CD4-positive, alpha-beta T cell treated with Interleukin-12 subunit alpha and Interleukin-12 subunit beta, for 1 hour (primary cell): Measurements from ENCODE around the gene TOGARAM2.

Source experiments
- DNase-seq: peaks from one replicate; pipeline ENCODE4 v3.0.0-alpha.2; 2020

The TOGARAM2 gene

DNA sequence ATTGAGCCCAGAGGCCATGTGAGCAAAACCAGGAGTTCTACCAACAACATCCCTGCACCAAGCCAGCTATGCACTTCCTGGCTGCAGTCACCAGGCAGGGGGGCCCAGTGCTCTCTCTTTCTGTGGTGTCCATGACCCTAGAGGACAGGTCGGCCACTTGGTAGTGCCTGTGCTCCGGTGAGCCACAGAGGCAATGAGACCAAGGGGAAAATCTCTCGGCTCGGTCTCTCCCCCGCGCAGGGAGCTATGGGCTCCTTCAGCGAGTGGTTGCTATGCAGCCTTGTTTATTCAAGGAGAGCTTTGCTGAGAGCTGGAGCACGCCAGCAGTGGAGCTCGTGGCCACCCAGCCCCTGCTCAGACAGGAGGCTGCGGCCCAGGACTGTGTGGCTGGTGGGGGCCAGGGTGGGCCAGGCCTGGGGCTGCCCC is at the start of gene TOGARAM2:
TSS of gene TOGARAM2 (plus strand) at position 283 of the 426 bp plus-strand sequence. CDS start 13,537 bp downstream, outside the sequence.
- DNase-seq: no peak

DNA sequence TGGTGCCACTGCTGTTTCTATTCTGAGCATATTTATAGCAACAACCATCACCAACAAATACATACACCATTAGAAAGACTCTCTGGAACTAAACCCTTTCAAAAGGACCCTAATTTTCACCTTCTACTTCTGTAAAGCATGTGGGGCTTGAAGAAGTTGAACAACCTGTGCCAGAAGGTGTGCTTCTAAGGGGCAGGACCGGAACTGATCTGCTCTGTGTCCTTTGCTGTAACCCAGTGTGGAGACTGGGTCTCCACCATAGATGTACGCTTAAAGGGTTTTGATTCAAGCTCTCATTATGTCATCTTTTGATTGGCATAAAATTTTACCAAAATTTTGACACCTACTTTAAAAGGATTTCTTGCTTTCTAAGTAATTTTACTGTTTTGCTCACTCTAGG is 46.3 kb upstream of the TOGARAM2 start:
- DNase-seq: no peak

DNA sequence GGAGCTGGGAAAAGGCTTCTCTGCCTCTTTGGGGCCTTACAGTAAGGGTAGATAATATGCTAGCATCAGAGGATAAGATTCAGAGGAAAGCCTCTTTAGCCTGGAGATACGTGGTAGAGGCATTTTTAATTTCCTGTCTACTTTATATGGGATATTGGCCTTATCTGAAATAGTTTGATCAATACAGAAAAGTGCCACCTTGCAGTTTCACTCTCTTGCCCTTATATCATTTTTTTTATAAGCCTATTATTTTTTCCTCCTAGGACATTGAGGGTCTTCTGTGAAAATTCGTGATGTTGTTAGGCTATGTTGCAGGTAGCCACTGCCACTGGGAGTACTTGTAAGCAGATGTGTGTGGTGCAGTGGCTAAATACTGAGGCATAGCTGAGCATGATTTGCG is 40.1 kb upstream of the TOGARAM2 start:
- no peak for DNase-seq

DNA sequence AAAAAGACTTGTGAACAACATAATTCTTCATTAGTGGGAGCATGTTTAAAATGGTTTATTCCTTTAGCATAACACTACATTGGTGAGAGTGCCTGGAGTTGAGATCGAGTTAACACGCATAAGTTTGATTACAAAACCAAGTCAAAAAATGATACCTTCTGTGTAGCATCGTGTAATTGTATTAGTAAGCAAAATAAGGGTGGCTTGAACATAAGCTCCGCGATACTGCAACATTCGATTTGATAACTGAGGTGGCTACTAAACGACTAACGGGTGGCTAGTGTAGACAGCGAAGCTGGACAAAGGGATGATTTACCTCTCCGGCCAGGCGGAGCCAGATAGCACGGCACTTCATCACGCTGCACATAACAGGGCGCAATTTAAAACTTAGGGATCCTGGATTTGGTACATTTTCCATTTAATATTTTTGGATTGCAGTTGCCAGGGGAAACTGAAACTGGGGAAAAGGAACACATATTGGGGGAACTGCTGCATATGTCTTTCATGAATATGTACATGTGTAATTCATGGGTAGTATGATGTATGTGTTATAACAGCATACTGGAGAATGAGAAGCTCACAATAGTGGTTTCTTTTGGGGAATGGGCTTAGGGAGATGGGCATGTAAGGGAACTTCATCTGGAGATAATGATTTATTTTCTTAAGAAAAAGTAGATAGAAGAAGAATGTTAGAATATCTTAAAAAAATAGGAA is 36.4 kb upstream of the TOGARAM2 start:
- no peak for DNase-seq

DNA sequence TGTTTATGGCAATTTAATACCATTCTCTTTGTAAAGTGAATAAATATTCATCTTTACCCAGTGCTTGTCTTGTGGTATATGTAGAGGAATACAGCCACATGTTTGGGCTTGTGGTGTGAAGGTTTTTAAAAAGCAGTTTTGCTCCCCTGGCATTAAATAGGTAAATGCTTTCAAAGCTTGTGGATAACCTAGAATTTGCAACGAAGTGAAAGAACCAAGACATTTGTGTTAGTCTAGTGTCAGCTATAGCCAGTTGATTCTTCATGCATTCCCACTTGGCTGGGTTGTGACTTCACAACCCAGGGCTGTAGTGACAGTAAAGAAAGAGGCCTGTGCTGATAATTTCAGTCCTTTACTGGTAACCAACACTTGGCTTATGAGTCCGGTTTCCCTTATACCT is 32.9 kb upstream of the TOGARAM2 start:
- DNase-seq: no peak

DNA sequence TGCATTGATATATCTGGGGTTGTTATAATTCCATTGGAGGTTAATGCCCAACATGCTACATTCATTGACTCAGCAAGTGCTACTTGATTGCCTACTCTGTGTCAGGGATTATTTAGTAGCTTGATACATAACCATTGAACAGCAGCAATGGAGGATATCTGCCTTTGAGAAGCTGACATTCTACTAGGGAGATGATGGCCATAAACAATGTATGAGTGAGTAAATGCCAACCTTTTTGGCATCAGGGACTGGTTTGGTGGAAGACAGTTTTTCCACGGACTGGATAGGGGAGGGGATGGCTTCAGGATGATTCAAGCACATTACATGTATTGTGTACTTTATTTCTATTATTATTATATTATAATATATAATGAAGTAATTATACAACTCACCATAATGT is 31.9 kb upstream of the TOGARAM2 start:
- no peak for DNase-seq

DNA sequence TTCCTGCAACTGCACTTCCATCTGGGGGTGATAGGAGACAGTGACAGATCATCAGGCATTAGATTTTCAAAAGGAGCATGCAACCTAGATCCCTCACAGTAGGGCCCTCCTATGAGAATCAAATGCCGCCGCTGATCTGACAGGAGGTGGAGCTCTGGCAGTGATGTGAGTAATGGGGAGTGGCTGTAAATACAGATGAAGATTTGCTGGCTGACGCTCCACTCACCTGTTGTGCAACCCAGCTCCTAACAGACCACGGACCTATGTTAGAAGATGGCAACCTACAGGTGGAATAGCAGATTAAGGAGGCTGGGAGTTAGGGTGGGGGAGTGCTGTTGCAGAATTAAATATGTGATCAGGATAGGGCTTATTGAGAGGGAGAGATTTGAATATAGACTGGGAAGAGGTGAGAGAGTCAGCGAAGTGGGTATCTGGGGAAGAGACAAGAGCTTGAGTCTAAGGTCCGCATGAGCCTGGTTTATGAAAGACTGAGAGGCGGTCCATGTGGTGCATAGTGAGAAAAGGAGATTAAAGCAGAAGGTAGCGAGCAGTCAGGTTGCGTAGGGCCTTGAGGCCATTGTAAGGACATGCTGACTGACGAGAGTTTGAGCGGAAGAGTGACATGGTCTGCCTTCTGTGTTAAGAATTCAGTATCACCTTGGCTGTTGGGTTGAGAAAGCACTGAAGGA is 31.3 kb upstream of the TOGARAM2 start:
- no peak for DNase-seq

DNA sequence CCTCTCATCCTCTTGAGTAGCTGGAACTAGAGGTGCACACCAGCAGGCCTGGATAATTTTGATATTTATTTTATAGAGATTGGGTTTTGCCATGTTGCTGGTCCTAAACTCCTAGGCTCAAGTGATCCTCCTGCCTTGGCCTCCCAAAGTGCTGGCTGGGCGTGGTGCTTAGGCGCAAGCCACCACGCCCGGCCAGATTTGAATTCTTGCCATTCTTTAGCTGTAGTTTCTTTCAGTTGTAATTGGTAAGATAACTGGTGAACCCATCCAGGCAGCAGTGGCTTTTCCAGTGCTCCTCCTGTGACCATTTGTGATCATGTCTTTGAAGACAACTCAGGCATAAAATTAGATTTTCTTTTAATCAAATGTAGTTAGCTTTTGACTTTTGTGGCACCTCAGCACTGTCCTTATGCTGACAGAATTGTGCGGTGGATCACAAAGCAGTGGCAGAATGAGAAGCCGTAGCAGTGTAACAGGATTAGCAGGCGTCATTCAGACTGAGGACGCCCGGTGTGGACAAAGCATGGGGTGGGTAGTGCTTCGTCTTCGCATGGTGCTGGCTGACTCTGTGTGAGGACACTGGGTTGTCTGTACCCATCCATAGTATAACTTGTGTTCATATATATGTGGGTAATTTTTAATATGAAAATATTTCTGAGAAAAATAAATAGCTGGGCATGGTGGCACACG is 30.0 kb upstream of the TOGARAM2 start:
- DNase-seq: no peak

DNA sequence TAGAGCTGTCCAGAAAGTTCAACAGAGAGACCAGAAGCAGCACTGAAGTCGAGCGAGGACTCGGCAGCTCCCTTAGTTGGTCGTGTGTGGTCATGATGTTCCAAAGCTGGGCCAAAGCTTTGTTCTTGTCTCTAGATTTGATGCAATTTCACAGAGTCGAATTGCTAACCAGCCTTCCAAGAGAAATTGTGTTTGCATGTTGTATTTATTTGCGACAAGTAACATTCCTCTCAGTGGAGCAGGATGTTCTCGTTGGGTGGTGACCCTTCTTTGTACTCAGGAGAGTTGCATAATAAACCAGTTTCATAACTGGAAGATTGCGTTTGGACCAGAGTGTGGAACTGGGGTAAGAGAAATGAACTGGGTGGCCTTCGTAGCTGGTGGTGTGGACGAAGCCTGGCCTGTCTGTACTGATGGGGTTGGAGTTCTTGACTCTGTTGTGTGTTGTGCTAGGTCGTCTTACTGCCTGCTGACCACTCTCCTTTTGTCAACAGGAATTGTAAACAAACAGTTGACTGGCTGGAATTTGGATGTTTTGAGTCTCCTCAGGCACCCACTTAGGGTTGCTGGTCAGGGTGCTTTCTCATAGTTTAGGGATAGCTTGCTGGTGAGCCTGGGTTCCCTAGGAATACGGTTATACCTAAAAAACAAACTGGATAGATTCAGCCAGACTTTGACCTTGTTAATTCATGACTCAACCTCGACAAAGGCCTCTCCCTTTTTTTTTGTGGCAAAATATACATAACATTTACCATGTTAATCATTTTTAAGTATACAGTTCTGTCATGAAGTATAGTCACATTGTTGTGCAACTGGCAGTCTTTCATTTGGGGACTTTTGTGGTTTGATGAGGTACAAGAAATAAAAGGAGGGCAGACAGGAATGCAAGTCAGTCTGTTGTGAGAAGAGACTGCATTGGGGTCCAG is 28.9 kb upstream of the TOGARAM2 start:
- no peak for DNase-seq

DNA sequence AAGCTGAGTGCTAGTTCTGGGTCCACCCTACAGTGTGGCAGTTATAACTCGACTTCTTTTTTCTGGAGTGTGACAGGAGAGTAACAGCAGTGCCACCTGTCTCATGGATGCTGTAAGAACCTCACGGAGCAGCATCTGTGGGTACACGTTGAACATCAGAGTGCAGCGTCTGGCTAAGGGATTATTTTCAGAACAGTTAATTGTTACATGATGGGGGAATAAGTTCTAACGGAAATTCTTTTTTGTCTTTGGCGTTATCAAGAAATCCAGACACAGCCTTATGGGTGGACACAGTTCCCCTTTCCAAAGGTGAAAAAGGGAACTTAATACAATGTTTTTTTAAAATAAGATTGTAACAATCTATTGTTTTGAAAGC is 28.3 kb upstream of the TOGARAM2 start:
- no peak for DNase-seq

DNA sequence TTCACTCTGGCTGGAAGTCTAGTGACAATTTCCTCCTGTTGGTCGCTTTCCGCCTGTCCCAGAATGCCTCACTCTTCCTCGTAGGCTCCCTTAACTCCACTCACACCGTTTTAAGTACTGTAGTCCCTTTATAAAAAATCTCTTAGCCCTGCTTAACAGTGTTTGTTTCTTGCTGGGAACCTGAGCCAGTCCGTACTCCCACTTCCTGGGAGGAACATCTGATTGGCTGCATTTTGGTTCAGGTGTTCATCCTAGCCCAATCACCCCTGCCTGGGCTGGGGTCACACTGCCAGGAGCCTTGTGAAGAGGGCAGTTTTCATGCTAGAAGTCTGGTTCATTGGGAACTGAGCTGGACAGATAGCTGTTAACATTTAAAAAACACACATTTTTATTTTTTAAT is 25.6 kb upstream of the TOGARAM2 start:
- DNase-seq: no peak

DNA sequence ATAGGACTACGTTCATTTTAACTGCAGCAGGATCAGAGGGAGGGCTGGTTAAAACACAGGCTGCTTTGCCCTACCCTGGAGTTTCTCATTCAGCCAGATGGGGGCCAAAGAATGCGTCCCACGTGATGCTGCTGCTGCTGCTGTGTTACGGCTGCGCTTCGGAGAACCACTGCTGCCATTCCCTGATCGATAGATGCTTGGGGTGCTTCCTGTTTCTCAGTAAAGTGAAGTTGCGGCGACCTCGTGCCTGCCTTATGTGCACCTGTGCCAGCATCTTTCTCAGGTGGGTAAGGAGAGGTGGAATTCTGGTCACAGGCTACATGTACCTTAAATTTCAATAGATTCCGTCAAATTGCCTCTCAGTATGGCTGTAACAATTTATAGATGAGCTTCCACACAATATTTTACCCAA is 24.7 kb upstream of the TOGARAM2 start:
- peak; percentile 6 for DNase-seq

DNA sequence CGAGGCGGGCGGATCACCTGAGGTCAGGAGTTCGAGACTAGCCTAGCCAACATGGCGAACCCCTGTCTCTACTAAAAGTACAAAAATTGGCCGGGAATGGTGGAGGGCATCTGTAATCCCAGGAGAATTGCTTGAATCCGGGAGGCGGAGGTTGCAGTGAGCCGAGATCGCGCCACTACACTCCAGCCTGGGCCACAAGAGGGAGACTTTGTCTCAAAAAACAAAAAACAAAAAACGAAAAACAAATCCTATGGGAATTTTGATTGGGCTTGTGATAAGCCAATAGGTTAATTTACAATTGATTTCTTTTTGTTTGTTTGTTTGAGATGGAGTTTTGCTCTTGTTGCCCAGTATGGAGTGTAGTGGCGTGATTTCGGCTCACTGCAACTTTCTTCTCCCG is 24.2 kb upstream of the TOGARAM2 start:
- DNase-seq: no peak

DNA sequence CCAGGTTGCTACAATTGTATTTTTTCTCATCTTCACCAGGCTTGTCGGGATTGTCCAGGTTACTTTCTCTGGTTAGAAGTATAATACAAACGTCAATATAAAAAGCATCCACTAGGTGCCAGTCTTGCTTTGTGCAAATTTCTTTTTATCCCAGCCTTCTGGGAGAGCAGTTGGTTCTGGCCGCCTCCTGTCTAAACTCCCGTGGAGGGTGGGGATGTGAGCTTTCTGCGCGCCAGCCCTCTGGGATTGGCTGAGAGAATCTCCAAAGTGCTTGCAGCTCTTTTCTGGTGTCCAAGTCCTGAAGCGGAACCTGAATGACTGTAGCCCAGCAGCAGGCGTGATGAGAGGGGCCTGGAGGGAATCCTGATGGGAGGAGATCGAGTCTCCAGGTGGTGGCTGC is 22.4 kb upstream of the TOGARAM2 start:
- peak; percentile 71 for DNase-seq

DNA sequence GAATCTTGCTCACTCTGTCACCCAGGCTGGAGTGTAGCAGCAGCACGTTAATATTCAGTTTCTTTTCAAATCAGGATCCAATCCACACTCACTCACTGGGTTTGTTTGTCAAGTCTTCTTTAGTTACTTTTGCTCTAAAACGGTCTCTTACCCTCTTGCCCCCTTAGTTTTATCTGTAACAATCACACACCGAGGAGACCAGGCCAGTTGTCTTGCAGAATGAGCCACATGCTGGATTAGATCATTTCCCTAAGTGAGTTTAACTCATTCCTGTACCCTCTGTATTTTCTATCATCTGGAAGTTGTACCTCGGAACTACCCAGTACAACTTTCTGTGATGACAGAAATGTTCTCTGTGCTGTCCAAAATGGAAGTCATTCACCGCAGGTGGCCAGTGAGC is 20.7 kb upstream of the TOGARAM2 start:
- no peak for DNase-seq

DNA sequence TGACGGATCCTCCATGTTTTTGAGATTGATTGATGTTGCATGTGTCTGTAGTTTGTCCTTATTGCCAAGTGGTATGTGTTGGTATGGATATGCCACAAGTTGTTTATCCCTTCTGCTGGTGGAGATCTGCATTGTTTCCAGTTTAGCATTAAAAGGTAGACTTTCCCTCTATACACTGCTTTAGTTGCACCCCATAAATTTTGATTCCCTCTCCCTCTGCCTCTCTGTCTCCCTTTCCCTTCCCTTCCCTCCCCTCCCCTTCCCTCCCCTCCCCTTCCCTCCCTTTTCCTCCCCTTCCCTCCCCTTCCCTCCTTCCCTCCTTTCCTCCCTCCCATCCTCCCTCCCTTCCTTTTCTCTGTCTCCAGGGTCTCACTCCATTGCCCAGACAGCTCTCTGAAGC is 18.6 kb upstream of the TOGARAM2 start:
- no peak for DNase-seq

DNA sequence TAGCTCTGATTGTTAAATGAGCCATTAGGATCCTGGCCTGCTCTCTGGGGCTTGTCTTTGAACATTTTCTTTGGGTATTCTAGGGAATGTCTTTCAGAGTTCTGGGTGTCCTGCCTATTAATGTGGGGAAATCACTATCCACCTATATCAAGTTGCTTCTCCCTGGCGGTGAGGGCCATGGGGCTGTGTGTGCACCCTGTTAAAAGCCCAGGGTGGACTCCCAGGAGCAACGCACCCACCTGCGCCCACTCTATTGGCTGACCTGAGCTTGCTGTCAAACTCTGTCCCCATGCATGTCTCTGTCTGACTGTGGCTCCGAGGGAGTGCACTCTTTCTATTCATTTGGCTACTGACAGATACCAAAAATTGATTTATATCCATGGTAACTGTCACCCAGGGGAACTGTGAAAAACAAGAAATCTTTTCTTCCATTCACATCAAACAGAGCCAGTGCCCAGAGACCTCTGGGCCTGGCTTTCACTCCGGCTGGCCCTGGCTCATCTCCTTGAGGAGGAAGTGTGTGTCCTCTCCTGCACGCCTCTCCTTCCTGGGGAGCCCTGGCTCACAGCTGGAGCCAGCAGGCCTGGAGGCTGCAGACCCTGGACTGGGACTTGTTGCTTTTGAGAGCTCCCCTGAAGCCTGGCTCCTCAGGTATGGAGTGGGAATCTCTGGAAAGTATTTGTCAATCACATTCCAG is 10.5 kb upstream of the TOGARAM2 start:
- no peak for DNase-seq

DNA sequence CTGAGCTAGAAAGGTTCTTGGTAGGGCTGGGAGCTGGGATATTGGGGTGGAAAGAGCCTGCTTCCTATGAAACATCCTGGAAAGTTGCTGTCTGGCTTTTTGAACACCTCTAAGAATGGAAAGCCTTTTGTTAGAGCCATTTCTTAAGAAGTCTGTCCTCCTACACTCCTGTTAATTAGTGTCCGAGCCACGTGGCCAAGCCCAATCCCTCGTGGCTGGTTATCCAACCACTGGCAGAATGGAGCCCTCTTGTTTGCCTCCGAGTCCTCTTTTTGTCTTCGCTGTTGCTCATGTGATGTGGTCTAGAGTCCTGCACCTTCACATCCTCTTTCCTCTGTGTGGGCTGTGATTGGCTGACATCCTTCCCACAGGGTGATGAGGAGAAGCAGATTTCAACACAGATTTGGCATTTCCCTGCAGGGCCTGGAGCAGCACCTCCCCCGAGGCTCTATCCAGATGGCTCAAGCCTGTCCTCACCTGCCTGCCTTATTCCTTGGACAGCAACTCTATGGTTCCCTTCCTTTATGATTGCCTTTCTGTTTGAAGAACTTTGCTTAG is 8.2 kb upstream of the TOGARAM2 start:
- DNase-seq: no peak

DNA sequence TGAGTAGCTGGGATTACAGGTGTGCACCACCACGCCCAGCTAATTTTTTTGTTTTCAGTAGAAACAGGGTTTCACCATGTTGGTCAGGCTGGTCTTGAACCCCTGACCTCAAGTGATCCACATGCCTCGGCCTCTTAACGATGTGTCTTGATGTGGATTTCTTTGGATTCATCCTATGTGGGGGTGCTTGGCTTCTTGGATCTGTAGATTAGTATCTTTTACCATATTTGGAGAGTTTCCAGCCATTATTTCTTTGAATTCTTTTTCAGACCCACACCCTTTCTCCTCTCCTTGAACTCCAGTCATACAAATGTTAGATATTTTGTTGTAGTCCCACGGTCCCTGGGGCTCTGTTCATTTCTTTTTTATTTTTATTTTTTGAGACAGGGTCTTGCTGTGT is 6.8 kb upstream of the TOGARAM2 start:
- DNase-seq: no peak

DNA sequence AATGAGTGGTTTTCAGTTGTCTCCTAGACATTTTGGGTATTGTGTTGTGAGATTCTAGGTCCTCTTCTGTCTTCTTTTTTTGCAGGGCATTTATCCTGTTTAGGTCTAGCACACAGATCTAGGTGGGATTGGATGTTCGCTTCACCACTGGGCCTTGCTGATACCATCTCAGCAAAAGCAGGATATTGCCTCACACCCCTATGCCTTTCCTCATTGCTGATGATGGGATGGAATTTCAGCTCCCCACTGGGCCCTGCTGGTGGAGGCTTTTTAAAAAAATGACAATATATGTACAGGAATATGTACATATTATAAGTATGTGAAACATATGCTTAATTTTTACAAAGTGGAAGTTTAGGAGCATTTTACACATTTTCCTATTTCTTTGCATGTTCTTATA is 5.4 kb upstream of the TOGARAM2 start:
- DNase-seq: no peak

DNA sequence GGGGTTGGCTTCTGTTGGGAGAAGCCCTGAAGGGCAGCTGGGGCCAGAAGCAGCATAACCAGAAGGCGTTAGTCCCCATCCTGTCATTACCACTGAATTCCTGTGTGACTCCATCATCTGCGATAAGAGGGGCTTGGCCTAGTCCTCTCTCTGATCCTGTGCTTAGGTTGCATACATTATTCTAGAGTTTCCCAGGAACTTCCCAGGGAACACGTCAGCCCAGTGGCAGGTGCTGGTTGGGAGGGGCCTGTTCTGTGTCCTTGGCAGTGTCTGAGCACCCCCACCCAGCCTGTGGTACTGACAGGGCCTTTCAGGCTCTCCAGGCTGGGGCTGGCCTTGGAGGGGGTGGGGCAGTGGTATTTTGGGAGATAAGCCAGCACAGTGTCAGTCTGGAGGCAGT is 4.5 kb upstream of the TOGARAM2 start:
- DNase-seq: no peak
